K562 (cell line): ENCODE measurements around the gene CYRIA. TPM values are rescaled to one million over a fixed set of nuclear protein-coding genes. Genes with fewer than 3 reads are reported as not detected.
A peak's percentile ranks its signal among the peaks of the same experiment; 100 is the strongest.

Experiments used
- ATAC-seq: fragments of 200-7000 bp; cut with Tn5 transposase; 3 replicates; pipeline ENCODE4 v1.9.1; 2020; ENCODE audit warnings: moderate library complexity
- BruUV-seq: library from RNA; stranded (reverse); fragments of 400-500 nt; replicated peaks from 2 replicates; lab custom pipeline; 2021; lab: Mats Ljungman, UMichigan
- CTCF ChIA-PET: fragments of 300-600 bp; formaldehyde crosslinking; extraction: SDS; loops from one replicate; lab custom pipeline; 2021; ENCODE audit warnings: low intra/inter-chr PET ratio; lab: Yijun Ruan, JAX
- POLR2A ChIA-PET: fragments of 300-600, 350-650 bp; sonication (Branson Sonifier 250); formaldehyde crosslinking; extraction: SDS; loops from one replicate; lab custom pipeline; 2021; ENCODE audit warnings: antibody characterized with exemption, inconsistent platforms; lab: Yijun Ruan, JAX
- DNase-seq, 4 experiments: peaks; one replicate each; pipeline versions ENCODE4 v3.0.0 to v3.0.0-alpha.2; 2011 to 2018; ENCODE audit warnings: low spot score in 3 of 4, mixed read lengths in 3 of 4; ENCODE audit errors: extremely low read depth in 1 of 4
- FAIRE-seq: peaks from 2 replicates; lab custom pipeline; 2011; peaks lifted over from hg19 to GRCh38; lab: Jason Lieb, UNC
- H2AFZ ChIP-seq: 2 replicates; pipeline ENCODE4 v1.6.0; 2011; ENCODE audit warnings: low read depth, low read length, control low read depth, inconsistent platforms
- H3K27ac ChIP-seq: fragments of 200-600 bp; 3 replicates; pipeline ENCODE4 v1.8.0; 2011; ENCODE audit warnings: low read depth, mild to moderate bottlenecking, control low read depth, inconsistent platforms, low read length, moderate library complexity, mixed read lengths; ENCODE audit errors: extremely low read depth
- H3K27me3 ChIP-seq, 2 experiments: fragments of 300-600 bp in 1 of 2; 2 replicates in 1 of 2; 3 replicates in 1 of 2; pipeline versions ENCODE4 v1.6.0 to v1.8.0; 2011; ENCODE audit warnings: inconsistent platforms in 2 of 2, low read length in 2 of 2, mild to moderate bottlenecking in 1 of 2, mixed read lengths in 1 of 2, moderate library complexity in 1 of 2; ENCODE audit not compliant: control insufficient read depth in 2 of 2, insufficient read depth in 2 of 2
- H3K36me3 ChIP-seq: fragments of 300-600 bp; 3 replicates; pipeline ENCODE4 v1.8.0; 2011; ENCODE audit warnings: mild to moderate bottlenecking, low read length, inconsistent platforms; ENCODE audit not compliant: control insufficient read depth, insufficient read depth
- H3K4me1 ChIP-seq, 2 experiments: fragments of 200-600 bp in 1 of 2; replicated peaks in 1 of 2; 2 replicates in 1 of 2; 3 replicates in 1 of 2; pipeline versions ENCODE4 v1.5.1 to v1.8.0; 2011; ENCODE audit warnings: inconsistent platforms in 2 of 2, low read length in 2 of 2, mild to moderate bottlenecking in 1 of 2, mixed read lengths in 1 of 2, moderate library complexity in 1 of 2; ENCODE audit not compliant: control insufficient read depth in 2 of 2, insufficient read depth in 2 of 2
- H3K4me2 ChIP-seq: 2 replicates; pipeline ENCODE4 v1.6.1; 2011; ENCODE audit warnings: low read length, control low read depth, inconsistent platforms, mixed read lengths; ENCODE audit not compliant: insufficient read depth
- H3K4me3 ChIP-seq: fragments of 200-600 bp; sonication (generic), shearing (Covaris generic); 2 replicates; pipeline ENCODE4 v1.5.1; 2016; ENCODE audit warnings: control low read depth, inconsistent platforms
- H3K79me2 ChIP-seq: fragments of 200-600 bp; 3 replicates; pipeline ENCODE4 v1.8.0; 2011; ENCODE audit warnings: low read length, inconsistent platforms; ENCODE audit not compliant: control insufficient read depth, insufficient read depth
- H3K9ac ChIP-seq, 2 experiments: 2 replicates each; pipeline versions ENCODE4 v1.6.0 to v1.6.1; 2011; ENCODE audit warnings: low read depth in 2 of 2, low read length in 2 of 2, control low read depth in 1 of 2, inconsistent platforms in 1 of 2, mild to moderate bottlenecking in 1 of 2, mixed read lengths in 1 of 2; ENCODE audit not compliant: insufficient read depth in 1 of 2
- H3K9me1 ChIP-seq: one replicate; pipeline ENCODE4 v1.6.0; 2011; ENCODE audit warnings: inconsistent platforms, mild to moderate bottlenecking, low read length, moderate library complexity; ENCODE audit not compliant: control insufficient read depth, insufficient read depth
- H3K9me3 ChIP-seq: replicated peaks from 2 replicates; pipeline ENCODE4 v1.5.1; 2011; ENCODE audit warnings: low read depth, low read length, inconsistent platforms; ENCODE audit not compliant: control insufficient read depth, insufficient read depth
- H4K20me1 ChIP-seq: replicated peaks from 2 replicates; pipeline ENCODE4 v1.6.1; 2011; ENCODE audit warnings: low read length, inconsistent platforms, mixed read lengths; ENCODE audit not compliant: control insufficient read depth, insufficient read depth
- ELK3 ChIP-seq: fragments of 450-650 bp; formaldehyde crosslinking; IDR thresholded peaks from 2 replicates; pipeline ENCODE4 v1.4.0; 2020; ENCODE audit warnings: mild to moderate bottlenecking
- PREB ChIP-seq: sonication (generic); formaldehyde crosslinking; IDR thresholded peaks from 2 replicates; pipeline ENCODE4 v1.8.1; 2023; ENCODE audit warnings: mild to moderate bottlenecking, missing genetic modification reagents
- RNF2 ChIP-seq: sonication (generic); IDR thresholded peaks from 2 replicates; pipeline ENCODE4 v1.6.1; 2016
- ZNF316 ChIP-seq: fragments of 450-650 bp; IDR thresholded peaks from 2 replicates; pipeline ENCODE4 v1.6.1; 2016
- ZNF778 ChIP-seq: fragments of 450-650 bp; formaldehyde crosslinking; IDR thresholded peaks from 2 replicates; pipeline ENCODE4 v1.4.0; 2020; ENCODE audit warnings: mild to moderate bottlenecking, moderate library complexity
- WGBS: fragments of 100-300 bp; shearing (Covaris generic); methylation state at CpG from one replicate; pipeline ENCODE4 v1.1.6; 2016; ENCODE audit warnings: low coverage, mixed read lengths; ENCODE audit not compliant: insufficient coverage; ENCODE audit errors: missing lambda C conversion rate; 5-methylcytosine and 5-hydroxymethylcytosine counted together
- in situ Hi-C: fragments of 300-500 bp; cut with MboI; formaldehyde crosslinking; loops from 4 replicates; pipeline ENCODE4 v1.15.0; 2018; ENCODE audit warnings: inconsistent platforms, mixed read lengths
- intact Hi-C: fragments of 100-400 bp; cut with micrococcal nuclease; formaldehyde crosslinking; loops from 2 replicates; pipeline ENCODE4 v1.14.2; 2022
- polyA plus RNA-seq, 8 experiments: library from polyadenylated mRNA; depleted of rRNA in 4 of 8; stranded (reverse) in 5 of 8; unstranded in 3 of 8; fragments of >200 nt; fragmentation: Nextera tagmentation in 2 of 8; fragmentation: Illumina TruSeq in 1 of 8; extraction: Ambion mirVana in 2 of 8; extraction: Trizol in 1 of 8; gene quantifications; 2 replicates each; pipeline versions ENCODE4 v1.2.1 to v1.2.3, GENCODE V29; 2011 to 2014; ENCODE audit warnings: inconsistent platforms in 1 of 8, missing spikeins in 1 of 8
- total RNA-seq, 7 experiments: library from RNA; depleted of rRNA in 6 of 7; stranded (reverse); fragments of >200 nt in 6 of 7; fragmentation: Illumina TruSeq in 2 of 7; extraction: Trizol in 2 of 7; gene quantifications; 2 replicates each; pipeline versions ENCODE4 v1.2.1 to v1.2.3, GENCODE V29; 2011 to 2021; ENCODE audit warnings: low replicate concordance in 1 of 7

The CYRIA gene
- total and polyA plus RNA-seq, 9 of the 15 experiments (the other 6 are each of a cell fraction or from before 2014, with no cell fraction given) = 0.84 to 5.6 (median 3.0) TPM

GRCh38 chr2:16708173-16708572 lies 42.5 kb upstream of the CYRIA start:
- no peak for ATAC-seq
- 4% methylated on average over 2 of the region's 2 CpGs for WGBS
- H2AFZ ChIP-seq = no peak overlapping the region
- no peak for DNase-seq
- TF ChIP-seq ZNF316 = 0 out of 2 replicates have a peak, but pooled peaks have one; percentile 12
- no peak for TF ChIP-seq ELK3 (CRISPR knock-in tag)
- no peaks in the 10 kb centered on the region for H3K9me3 ChIP-seq
- H3K4me2 ChIP-seq = no peak overlapping the region
- H3K27ac ChIP-seq = no peak overlapping the region
- H4K20me1 ChIP-seq = no peaks in the 10 kb centered on the region
- peaks cover 4 to 6% of the 10 kb centered on the region in 2 experiments; a peak in 3 of 5 replicates for H3K27me3 ChIP-seq
- ChIA-PET POLR2A (no interaction called here), CTCF (no interaction called here)
- no TSS peak for BruUV-seq
- H3K9me1 ChIP-seq = no peaks in the 10 kb centered on the region
- no peaks in the 10 kb centered on the region for H3K4me1 ChIP-seq
- intact Hi-C loops (no loop called here), in situ Hi-C loops (no loop called here)
- no peak overlapping the region for H3K4me3 ChIP-seq
- H3K36me3 ChIP-seq = no peaks in the 10 kb centered on the region
- no peak overlapping the region for H3K9ac ChIP-seq
- FAIRE-seq = no peak
- H3K79me2 ChIP-seq = no peaks in the 10 kb centered on the region

GRCh38 chr2:16707014-16707623 lies 41.5 kb upstream of the CYRIA start:
- no peak for TF ChIP-seq RNF2
- no peak for TF ChIP-seq ZNF778 (CRISPR knock-in tag)
- no peak for TF ChIP-seq PREB (CRISPR knock-in tag)
- H3K27ac ChIP-seq = no peak overlapping the region
- BruUV-seq = no TSS peak
- ATAC-seq = no peak
- in situ Hi-C loops (no loop called here), intact Hi-C loops (no loop called here)
- no peaks in the 10 kb centered on the region for H3K9me3 ChIP-seq
- 0% methylated on average over 5 of the region's 5 CpGs for WGBS
- H3K4me1 ChIP-seq = no peaks in the 10 kb centered on the region
- H3K36me3 ChIP-seq = no peaks in the 10 kb centered on the region
- ChIA-PET CTCF (no interaction called here), POLR2A (no interaction called here)
- no peak overlapping the region for H3K9ac ChIP-seq
- H3K79me2 ChIP-seq = no peaks in the 10 kb centered on the region
- DNase-seq = no peak
- H3K9me1 ChIP-seq = no peaks in the 10 kb centered on the region
- no peaks in the 10 kb centered on the region for H4K20me1 ChIP-seq
- no peak overlapping the region for H3K4me2 ChIP-seq
- H2AFZ ChIP-seq = no peak overlapping the region
- no peak for FAIRE-seq
- no peak overlapping the region for H3K4me3 ChIP-seq
- peaks cover 4 to 6% of the 10 kb centered on the region in 2 experiments; a peak in 3 of 5 replicates for H3K27me3 ChIP-seq
